ENCODE data around the gene CENPM. TPM values are rescaled to one million over a fixed set of nuclear protein-coding genes. Genes with fewer than 3 reads are reported as not detected.
"Not testable (repeated sequence)": the region's sequence is repeated elsewhere in the genome, so short reads cannot be mapped to it uniquely, and the experiment has no call there.

The CENPM gene
- total RNA-seq, 1 donor from 2014 or later, result 30.0 TPM

DNA sequence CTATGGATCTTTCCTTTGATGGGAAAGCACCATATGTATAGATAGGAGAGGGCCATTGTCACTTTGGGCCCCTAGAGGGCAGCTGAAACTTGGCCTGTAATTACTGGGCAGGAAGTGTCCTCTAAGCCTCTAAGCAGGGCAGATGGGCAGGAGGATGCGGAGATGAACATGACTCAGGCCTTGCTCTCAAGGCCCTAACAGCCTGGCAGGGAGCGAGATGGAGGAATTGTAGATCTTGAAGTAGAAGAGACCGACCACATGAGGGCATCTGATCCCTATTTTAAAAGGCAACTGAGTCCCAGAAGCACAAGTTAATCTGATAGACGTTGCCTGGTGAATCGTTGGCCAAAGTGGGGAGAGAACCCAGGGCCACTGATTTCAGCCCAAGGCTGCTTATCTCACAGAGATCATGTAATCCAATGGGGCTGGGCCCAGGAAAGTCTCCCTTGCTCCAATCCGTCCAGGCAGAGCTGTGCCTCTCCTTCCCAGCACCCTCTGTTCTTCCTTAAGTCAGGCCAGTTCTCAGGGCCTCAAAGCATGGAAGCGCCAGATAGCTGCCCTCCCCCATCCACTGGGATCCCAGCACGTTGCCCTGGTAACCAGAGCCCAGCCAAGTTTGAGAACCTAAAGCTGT is 19.8 kb upstream of the CENPM start:
- peak; percentile 43 to 83 for DNase-seq (ENCODE audit: low read depth in 2 of 2)

DNA sequence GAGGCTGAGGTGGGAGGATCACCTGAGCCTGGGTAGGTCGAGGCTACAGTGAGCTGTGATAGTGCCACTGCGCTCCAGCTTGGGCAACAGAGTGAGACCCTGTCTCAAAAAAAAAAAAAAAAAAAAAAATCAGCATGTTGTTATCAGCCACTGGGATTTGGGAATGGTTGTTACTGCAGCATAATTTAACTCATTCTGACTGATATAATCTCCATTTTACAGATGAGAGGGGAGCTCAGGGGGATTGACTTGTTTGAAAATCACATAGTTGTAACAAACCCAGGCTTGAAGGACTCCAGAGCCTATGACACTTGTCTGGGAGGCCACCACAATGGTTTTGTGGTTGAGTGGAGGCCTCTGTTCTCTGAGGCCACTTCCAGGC is 19.3 kb upstream of the CENPM start:
- no peak for DNase-seq (ENCODE audit: low read depth in 2 of 2)

DNA sequence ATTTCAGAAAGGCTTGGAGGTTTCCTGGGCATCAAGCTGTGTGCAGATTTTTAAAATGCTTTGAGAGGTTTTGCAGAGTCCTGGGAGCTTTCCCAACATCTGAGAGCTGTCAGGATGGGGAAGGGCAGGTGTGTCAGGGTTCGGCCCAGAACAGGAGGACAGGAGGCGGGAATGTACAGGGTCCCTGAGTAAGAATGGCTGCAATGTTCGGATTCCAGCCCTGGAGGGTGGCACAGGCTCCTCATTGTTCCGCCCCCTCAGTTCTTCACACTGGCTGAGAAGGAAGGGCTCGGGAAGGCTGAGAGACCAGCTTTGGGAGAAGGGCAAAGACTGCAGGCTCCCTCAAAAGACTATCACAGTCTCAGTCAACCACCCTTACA is 17.1 kb upstream of the CENPM start:
- no peak for DNase-seq (ENCODE audit: low read depth in 2 of 2)

DNA sequence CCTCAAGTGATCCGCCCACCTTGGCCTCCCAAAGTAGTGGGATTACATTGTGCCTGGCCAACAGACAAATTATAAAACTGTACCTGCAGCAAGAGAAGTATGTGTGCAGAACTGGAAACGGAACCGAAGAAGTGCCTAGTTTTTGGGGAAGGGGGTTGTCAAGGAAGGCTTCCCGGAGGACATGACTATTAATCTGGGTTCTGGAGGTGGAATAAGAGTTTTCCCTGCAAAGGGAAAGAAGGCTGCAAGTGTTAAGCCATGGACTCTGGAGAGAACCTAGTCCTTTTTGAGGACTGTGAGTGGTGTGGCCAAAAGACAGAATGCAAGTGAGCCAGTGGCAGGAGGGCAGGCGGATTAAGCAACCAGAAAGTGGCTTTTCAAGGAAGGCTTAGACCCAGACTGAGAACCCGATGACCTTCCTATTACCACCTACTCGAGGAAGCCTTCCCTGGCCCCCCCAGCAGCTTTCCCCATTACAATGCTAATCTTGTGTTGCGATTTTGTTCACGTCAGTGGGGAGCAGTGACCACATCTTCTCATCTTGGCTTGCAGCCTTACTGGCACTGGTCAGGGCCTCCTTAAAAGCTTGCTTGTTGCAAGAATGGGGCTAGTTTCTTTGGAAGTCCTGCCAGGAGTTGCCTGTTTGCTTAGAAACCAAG is 16.6 kb upstream of the CENPM start:
- no peak for DNase-seq (ENCODE audit: low read depth in 2 of 2)

DNA sequence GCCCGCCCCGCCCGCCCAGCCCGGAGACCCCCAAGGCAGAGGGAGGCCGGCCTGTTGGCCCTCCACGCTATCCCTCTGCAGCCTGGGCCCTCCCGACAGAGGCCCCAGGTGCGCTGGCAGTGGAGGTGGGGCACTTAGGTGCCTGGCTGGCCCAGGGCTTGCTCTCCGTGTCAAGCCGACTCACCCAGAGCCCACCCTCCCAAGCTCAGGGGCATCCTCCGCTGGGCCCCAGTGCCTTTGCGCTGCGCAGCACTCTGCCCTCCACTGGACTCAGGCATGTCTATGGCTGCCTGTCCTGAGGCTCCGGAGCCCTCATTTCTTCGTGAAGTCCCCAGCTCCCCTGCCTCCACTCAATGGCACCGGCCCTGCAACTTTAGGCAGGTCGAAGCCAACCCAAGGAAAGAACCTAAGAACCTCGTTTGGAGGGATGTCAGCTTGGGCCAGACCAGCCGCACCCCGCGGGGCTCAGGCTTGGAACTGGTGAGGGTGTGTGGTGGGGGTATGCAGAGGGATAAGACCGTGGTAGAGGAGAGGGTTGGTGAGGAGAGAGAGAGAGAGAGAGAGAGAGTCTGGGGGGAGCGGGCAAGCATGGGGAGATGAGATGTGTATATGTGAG is 11.1 kb upstream of the CENPM start:
- DNase-seq (ENCODE audit: low read depth in 2 of 2), result no peak

DNA sequence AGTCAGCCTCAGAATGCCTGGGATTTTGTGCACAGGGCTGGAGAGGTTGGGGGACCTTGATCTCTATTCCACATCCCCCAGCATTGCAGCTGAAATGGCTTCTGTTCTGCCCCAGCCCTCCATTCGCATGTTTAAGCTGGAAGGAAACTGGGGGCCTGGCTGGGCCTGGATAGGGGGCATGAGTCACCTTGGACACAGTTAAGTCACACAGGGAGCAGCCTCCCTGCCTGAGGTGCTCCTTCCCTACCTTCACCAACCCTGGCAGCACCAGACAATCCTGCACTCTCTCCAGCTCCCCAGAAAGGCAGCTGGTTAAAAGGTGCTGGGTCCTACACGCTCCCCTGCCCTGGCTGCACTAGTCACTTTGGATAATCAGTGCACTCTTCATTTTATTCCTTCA is 5.8 kb upstream of the CENPM start:
- DNase-seq (ENCODE audit: low read depth in 2 of 2), result no peak

DNA sequence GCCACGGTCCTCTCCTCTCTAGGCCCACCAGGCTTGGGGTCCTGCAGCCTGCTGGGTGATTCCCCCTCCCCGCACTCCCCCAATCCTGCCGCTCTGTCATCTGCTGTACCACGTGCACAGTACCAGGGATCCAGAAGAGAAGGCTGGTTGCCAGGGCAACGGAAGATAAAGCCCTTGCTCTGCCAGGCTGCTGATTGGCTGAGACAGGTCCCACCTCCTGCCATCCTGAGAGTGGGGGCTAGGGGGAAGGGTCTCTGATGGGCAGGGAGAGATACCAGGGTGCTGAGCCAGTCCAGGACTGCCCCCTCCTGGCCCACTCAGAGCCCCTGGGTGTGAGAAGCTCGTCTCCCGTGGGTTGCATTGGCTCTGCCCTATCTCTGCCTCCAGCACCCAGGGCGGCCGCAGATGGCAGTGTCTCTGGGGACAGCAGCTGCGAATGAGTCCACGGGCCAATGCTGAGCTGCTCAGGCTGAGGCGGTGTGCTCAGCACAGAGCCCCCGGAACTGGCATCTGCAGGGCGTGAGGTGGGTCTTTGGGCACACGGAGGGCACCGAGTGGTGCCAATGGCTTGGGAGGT is 5.0 kb upstream of the CENPM start, which contains the start of gene SMIM45:
TSS of gene SMIM45 (plus strand) at position 253 of the 577 bp plus-strand sequence.
- DNase-seq (ENCODE audit: low read depth in 2 of 2), result no peak

DNA sequence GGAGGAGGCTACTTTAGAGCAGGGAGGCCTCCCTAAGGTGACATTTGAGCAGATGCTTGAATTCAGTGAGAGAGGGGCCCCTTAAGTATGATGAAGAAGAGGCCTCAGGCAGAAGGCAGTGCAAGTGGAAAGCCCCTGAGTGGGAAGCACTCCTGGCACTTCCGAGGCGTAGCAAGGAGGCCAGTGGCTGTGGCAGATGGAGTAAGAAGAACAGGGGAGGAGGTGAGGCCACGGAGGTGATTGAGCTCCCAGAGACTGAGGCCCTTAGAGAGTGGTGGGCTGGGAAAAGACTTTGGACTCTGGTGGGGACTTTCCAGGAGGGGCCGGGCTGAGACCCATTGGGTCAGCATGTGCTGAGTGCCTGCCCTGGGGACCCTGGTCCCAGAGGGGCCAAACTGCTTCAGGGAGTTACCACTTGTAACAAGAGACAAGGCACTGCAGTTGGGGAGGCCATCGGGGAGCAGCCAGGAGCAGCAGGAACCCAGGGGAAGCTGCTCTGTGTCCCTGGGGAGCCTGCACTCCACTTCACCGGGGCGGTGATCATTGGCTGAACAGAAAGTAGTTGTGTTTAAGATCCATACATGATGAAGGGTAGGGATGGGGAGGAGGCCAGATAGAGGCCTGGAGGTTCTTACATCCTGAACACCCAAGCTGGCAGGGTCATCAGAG is 2.5 kb upstream of the CENPM start:
- DNase-seq (ENCODE audit: low read depth in 2 of 2), result no peak

DNA sequence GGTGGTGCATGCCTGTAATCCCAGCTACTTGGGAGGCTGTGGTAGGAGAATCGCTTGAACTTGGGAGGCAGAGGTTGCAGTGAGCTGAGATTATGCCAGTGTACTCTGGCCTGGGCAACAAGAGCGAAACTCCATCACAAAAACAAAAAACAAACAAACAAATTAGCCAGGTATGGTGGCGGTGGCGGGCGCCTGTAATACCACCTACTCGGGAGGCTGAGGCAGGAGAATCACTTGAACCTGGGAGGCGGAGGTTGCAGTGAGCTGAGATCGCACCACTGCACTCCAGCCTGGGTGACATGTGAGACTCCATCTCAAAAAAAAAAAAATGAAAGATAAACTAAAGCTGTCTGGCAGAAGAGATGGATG is 2.0 kb upstream of the CENPM start:
- not testable (repeated sequence) for DNase-seq (ENCODE audit: low read depth in 2 of 2)

DNA sequence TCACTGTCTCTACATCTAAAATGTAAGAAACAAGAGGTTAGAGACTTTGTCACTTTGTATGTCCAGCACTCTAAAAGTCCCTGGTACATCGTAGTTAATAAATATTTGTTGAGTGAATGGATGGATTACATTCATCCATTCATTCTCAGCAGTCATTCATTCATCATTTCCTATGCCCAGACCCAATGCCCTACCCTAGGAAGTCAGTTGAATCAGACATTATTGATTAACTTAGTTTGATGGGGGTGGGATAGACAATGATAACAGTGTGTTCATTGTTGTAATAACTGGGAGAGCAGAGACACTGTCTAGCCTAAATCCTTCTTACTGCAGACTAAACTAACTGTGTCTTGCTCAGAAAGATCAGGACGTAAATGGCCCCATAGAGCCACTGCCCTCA is 1.2 kb upstream of the CENPM start:
- no peak for DNase-seq (ENCODE audit: low read depth in 2 of 2)

DNA sequence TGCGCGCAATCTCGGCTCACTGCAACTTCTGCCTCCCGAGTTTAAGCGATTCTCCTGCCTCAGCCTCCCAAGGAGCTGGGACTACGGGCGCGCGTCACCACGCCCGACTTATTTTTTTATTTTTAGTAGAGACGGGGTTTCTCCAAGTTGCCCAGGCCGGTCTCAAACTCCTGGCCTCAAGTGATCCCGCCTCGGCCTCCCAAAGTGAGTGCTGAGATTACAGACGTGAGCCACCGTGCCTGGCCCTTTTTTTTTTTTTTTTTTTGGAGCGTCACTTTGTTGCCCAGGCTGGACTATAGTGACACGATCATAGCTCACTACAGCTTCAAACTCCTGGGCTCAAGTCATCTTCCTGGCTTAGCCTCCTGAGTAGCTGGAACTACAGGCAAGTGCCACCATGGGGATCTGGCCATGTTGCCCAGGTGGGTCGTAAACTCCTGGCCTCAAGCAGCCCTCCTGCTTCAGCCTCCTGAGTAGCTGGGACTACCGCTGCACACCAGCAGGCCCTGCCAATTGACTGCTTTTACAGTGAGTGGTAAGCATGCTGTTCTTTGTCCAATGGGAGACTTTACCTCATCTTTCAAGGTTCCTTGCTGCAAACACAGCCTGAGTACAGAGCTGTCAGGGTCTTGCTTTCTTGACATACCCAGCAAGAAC is 600 bp upstream of the CENPM start:
- DNase-seq (ENCODE audit: low read depth in 2 of 2), result no peak

DNA sequence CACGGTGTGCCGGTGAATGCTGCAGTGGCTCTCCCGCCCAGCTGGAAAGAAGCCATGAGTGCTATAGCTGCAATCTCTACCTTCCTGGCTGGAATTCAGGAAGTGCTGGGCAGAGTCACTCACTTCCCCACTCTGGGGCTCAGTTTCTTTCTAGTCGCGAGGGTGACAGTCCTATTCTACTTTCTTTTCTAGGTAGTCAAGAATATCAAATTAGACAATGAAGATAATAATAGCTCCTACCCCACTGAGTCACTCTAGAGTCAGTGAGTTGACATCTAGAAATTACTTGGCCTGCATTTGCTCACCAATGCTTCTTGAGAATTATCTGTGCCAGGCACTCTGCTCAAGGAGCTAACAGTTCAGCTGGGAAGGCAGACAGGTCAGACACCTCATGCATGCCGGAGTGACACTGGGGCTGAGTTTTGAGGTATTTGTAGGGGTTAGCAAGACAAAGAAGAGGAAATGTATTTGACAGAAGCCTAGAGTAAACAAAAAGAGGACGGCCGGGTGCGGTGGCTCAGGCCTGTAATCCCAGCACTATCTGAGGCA is 3.2 kb downstream of the CENPM start:
- peak in 1 of 2 donors; percentile 56 for DNase-seq (ENCODE audit: low read depth in 2 of 2)

DNA sequence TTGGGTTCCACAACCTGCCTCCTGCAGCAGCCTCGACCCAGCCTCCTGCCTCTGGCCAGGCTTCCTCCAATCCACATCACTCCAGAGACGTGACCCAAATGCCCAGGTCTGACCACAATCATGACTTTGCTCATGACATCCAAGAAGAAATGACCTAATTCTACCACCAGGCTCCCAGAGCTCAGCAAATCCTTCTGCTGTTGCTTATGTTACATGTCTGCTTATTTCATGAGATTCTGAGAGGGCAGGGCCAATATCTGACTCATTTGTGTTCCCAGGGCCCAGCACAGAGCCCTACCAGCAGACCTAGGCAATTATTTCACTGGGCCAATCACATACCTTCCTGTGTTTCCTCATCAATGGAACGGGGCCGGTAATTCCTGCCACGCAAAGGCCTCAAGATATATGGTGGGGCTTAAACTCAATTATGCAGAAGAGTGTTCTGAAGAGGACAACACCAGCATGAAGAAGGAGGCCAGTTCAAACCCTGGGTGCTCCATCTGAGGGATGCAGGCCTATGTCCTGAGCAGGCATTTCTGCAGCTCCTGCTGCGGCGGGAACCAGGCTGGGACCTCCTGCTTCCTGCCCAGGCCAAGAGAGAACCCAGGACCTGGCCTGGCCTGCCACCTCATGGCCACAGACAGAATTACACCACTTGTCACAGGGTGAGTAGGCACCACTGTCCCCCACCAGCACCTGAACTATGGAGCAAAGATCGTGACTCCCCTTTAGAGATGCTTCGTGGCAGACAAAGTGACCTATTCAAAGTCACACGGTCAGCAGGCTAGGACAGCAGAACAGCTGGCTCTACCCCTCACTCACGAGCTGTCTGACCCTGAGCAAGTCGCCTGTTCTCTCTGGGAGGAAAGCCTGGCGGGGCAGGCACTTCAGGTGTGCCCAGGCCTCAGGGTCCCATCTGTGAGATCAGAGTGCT is 5.9 kb downstream of the CENPM start:
- peak; percentile 56 to 77 for DNase-seq (ENCODE audit: low read depth in 2 of 2)

DNA sequence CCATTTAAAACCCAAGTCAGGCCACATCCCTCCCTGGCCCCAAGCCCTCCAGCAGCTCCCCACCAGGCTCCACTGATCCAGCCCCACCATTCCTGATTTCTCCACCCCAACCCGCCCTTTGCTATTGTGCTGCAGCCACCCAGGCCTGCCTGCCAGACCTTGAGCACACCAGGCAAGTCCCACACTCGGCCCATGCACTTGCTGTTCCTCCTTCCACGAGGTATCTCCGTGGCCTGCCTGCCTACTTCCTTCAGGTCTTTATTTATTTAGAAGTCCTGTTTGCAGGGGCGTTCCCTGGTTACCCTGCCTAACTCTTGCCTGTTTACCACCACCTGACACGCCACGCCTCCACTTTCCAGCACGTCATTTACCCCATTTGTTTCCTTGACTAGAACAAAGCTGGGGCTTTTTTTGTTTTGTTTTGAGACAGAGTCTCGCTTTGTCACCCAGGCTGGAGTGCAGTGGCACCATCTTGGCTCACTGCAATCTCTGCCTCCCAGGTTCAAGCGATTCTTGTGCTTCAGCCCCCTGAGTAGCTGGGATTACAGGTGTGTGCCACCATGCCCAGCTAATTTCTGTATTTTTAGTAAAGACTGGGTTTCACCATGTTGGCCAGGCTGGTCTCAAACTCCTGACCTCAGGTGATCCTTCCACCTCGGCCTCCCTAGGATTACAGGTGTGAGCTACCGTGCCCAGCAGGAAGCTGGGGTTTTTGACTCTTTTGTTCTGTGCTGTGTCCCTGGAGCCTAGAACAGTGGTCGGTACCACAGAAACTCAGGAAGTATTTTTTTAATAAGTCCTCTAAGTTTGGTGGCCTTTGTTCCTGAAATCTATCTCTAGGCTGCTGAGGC is 6.7 kb downstream of the CENPM start:
- DNase-seq (ENCODE audit: low read depth in 2 of 2), result no peak

DNA sequence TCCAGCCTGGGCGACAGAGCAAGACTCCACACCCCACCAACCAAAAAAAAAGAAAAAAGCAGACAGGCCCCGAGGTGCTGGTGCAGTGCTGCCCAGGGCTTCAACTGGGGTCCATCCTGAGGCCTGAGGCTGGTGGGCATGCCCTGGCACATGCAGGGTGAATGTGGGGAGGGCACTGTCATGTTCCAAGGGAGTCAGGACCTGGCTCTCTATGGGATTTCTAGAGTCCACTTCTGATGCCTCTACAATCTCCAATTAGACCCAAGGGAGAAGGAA is 10.1 kb downstream of the CENPM start:
- DNase-seq (ENCODE audit: low read depth in 2 of 2), result no peak

DNA sequence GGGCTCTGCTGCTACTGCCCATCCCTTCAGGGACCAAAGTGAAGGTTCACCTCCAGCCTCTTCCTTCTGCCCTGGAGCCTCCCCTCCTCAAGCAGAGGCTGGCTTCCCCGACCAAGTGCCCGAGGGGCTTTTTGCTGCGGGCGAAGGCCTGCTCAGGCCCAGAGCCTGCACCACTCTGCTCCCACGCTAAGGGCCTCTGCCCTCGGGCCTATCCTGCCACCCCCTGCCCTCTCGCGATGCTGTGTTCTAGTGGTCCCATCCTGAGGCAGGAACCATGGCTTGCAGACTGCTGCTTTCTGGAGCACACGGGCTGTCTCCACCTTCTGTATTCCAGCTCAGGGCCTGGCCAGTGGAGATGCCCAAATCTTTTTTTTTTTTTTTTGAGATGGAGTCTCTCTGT is 11.4 kb downstream of the CENPM start:
- no peak for DNase-seq (ENCODE audit: low read depth in 2 of 2)

DNA sequence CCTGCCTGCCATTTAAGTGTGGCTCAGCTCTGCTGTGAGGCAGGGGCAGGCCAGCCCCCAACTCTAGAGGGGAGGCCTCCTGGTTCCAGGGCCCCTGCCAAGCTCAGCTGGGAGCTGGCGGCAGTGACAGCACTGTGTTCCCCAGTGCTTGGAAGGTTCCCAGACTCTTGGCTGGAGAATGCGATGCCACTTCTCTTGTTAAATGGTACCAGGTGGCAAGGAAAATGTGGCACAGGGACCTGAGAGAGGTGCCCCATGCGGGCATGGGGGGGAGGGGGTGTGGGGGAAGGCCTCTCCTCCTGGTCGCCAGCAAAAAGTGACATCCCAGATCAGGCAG is 12.0 kb downstream of the CENPM start:
- DNase-seq (ENCODE audit: low read depth in 2 of 2), result no peak

DNA sequence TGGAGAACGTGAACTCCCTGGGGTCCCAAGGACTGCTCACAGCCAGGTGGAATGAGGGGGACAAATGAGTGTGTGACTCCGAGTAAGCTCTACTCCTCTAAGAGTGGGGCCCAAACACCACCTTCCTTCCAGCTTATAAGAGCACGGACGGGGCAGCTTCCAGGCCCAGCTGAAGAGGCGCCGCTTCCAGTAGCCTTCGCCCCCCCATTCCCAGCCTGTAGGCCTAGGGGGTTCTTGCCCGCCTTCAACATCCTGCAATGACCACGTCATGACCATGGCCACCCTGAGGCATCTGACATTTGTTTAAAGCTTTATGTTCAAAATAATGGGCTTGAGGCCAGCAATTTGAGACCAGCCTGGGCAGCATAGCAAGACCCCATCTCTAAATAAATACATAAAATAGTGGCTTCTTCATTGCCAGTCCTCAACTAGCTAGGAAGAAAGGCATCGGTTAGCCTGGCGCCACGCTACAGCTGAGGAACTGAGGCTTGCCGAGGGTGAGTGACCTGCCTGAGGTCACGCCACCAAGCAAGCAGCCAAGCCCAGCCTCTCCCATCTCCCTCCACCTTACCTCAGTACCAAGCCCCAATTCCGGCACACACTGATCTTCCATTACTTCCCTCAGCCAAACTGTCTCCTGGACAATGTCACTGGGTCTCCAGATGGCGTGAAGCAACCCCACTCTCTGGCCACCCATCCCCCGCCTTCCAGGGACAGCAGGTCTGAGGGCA is 12.5 kb downstream of the CENPM start:
- DNase-seq (ENCODE audit: low read depth in 2 of 2), result no peak
